ENCODE data around the gene OR5H2. TPM values are rescaled to one million over a fixed set of nuclear protein-coding genes. Genes with fewer than 3 reads are reported as not detected.

Gene OR5H2
- total RNA-seq, 1 donor from 2014 or later: not detected

- Histone ChIP-seq H3K27me3 (ENCODE audit: low read depth) (no peaks in the 10 kb centered on the region), H3K27ac (no peak overlapping the region), H3K36me3 (no peaks in the 10 kb centered on the region), H3K9me3 (no peaks in the 10 kb centered on the region), H3K4me1 (no peaks in the 10 kb centered on the region), H3K4me3 (no peak overlapping the region)
- ATAC-seq (no peak), DNase-seq (no peak)
- no peak for TF ChIP-seq CTCF (IDR thresholded peaks at IDR 0.05)
- intact Hi-C loops (cut with DNase I): no loop called here
These were observed 8.6 kb downstream of the OR5H2 start for GRCh38 chr3:98290916-98291315.

GRCh38 chr3:98291332-98291957 lies 9.1 kb downstream of the OR5H2 start:
- no peak for DNase-seq
- no peaks in the 10 kb centered on the region for H3K9me3 ChIP-seq
- no peak overlapping the region for H3K27ac ChIP-seq
- ATAC-seq: no peak
- TF ChIP-seq CTCF (IDR thresholded peaks at IDR 0.05): no peak
- H3K4me3 ChIP-seq: no peak overlapping the region
- no peaks in the 10 kb centered on the region for H3K27me3 ChIP-seq (ENCODE audit: low read depth)
- H3K36me3 ChIP-seq: no peaks in the 10 kb centered on the region
- H3K4me1 ChIP-seq: no peaks in the 10 kb centered on the region
- intact Hi-C loops (cut with DNase I): no loop called here

GRCh38 chr3:98322101-98322500 lies 39.8 kb downstream of the OR5H2 start:
- no peak overlapping the region for H3K27ac ChIP-seq
- no peaks in the 10 kb centered on the region for H3K4me1 ChIP-seq
- no peak for TF ChIP-seq CTCF (IDR thresholded peaks at IDR 0.05)
- intact Hi-C loops (cut with DNase I): no loop called here
- no peak for DNase-seq
- no peaks in the 10 kb centered on the region for H3K36me3 ChIP-seq
- no peaks in the 10 kb centered on the region for H3K9me3 ChIP-seq
- H3K27me3 ChIP-seq (ENCODE audit: low read depth): no peaks in the 10 kb centered on the region
- no peak overlapping the region for H3K4me3 ChIP-seq
- ATAC-seq: no peak

GRCh38 chr3:98322686-98323085 lies 40.4 kb downstream of the OR5H2 start:
- H3K27me3 ChIP-seq (ENCODE audit: low read depth): no peaks in the 10 kb centered on the region
- H3K4me3 ChIP-seq: no peak overlapping the region
- DNase-seq: no peak
- H3K27ac ChIP-seq: no peak overlapping the region
- intact Hi-C loops (cut with DNase I): no loop called here
- no peak for ATAC-seq
- no peaks in the 10 kb centered on the region for H3K36me3 ChIP-seq
- TF ChIP-seq CTCF (IDR thresholded peaks at IDR 0.05): no peak
- H3K9me3 ChIP-seq: no peaks in the 10 kb centered on the region
- H3K4me1 ChIP-seq: no peaks in the 10 kb centered on the region

- DNase-seq (no peak), ATAC-seq (no peak)
- H3K36me3 ChIP-seq: no peaks in the 10 kb centered on the region
- no peak overlapping the region for H3K4me3 ChIP-seq
- no peak for TF ChIP-seq CTCF (IDR thresholded peaks at IDR 0.05)
- H3K27me3 ChIP-seq (ENCODE audit: low read depth): no peaks in the 10 kb centered on the region
- intact Hi-C loops (cut with DNase I): no loop called here
- H3K9me3 ChIP-seq: no peaks in the 10 kb centered on the region
- no peaks in the 10 kb centered on the region for H3K4me1 ChIP-seq
- no peak overlapping the region for H3K27ac ChIP-seq
These were observed 41.1 kb downstream of the OR5H2 start for GRCh38 chr3:98323425-98323824.
